NCI-H2107 treated with DMSO at 0.1 percent for 48 hours (cell line): ENCODE data around the gene C13orf46.

Experiments
- DNase-seq: peaks from one replicate; lab custom pipeline; 2025; ENCODE audit not compliant: unreplicated experiment; lab: John Stamatoyannopoulos, UW

C13orf46 gene

DNA sequence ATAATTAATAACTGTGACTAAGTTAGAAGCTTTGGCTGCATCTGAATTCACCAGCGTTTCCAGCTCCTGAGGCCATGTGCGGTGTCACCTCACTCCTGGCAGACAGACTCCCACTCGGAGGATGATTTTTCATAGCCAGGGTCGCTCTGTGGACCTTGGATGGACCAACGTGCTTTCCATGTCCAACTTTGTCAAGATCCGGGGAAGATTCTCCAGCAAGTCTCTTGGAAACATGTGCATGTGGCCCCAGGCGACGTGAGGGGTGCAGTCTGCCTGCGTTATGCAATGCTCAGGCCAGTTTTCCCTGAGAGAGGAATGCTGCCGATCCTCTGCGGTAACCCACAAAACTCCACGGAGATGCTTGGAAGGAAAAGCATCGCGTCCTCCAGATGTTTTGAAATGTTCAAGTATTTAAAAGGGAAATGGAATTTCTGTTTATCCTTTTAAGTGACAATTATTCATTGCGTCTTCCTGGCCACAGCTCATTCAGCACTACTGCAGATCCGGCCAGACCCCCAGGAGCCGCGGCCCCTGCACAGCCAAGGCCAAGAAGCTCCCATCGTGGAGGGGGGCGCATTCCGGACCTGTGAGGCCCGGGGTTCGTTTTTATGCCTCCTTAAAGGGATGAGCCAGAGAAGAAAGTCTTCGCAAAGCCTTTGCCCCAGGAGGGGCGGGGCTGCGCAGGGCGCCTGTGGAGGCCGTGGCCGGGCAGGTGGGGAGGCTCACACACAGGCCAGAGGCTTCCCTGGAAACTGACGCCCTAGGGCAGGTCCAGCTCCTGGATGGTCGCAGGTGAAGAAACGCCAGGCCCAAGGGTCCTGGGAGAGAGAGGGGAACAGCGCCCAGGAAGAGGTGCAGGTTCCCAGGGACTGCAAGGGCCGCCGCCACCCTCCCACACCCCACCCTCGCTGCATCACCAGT, 46.0 kb downstream of the C13orf46 start:
- DNase-seq, result no peak

DNA sequence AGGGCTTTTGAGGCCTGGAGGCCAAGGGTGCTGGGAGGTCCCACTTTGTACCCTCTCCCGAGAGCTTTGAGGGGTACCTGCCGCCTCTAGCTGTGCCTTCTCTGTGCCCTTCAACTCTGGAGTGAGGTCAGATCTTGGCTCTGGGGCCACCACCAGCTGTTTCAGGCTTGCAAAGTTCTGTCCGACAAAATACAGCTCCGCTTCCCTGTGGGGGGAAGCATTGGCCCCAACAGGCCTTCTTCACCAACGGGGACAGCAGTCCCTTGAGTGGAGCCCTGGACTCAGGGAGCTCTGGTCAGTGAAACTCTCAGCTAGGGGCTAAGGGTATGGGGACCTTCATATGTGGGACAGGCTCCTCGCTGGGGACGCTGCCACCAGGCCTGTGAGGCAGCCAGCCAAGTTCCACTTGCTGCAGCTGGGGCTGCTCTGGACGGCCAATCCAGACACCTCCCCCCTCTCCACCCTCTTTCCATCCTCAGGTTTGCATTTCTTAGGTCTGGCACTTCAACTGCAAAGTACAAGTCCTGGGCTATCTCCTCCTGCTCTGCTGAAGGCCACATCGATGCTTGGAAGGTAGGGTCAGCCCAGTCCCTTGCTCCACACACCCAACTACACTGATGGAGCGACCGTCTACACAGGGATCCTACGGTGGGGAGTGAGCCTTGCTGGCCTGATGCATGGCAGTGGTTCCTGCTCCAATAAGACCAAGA, 46.8 kb downstream of the C13orf46 start:
- no peak for DNase-seq

- no peak for DNase-seq
Measured at GRCh38 chr13:113926301-113926761, 47.5 kb downstream of the C13orf46 start.

- DNase-seq, result no peak
Measured at GRCh38 chr13:113924184-113924901, 49.5 kb downstream of the C13orf46 start.

GRCh38 chr13:113923376-113924063, 50.4 kb downstream of the C13orf46 start:
- DNase-seq, result no peak

GRCh38 chr13:113922412-113923118, 51.3 kb downstream of the C13orf46 start:
- no peak for DNase-seq

GRCh38 chr13:113921763-113922162, 52.1 kb downstream of the C13orf46 start:
- DNase-seq, result no peak

DNA sequence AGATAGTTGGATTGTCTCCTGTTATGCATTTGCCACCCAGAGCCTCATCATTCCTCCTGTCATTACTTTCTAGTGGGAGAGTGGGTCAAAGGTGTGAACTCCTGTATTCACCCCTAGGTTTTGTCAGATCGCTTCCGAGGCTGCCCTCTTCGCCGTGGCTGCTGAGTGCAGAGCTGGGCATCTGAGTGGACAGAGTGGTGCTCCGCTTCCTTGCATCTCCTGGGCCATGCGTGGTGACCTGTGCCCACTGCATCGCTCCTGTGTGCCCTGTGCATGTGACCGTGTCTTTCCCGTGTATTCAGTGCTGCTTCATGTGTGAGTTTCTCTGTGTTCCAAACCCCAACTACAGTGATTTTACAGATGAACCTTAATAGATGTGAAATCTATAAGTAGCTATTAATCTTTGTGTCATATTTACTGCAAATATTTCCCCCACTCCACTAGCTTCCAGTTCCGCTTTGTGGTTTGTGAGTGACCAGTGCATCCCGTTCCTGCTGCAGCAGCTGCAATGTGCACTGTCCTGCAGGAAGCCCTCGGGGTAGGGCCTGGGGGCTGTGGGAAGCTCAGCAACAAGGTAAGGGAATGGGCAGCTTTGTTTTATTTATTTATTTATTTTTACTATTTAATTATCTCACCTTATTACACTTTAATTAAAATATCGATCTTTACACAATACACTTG, 53.1 kb downstream of the C13orf46 start:
- DNase-seq, result no peak

DNA sequence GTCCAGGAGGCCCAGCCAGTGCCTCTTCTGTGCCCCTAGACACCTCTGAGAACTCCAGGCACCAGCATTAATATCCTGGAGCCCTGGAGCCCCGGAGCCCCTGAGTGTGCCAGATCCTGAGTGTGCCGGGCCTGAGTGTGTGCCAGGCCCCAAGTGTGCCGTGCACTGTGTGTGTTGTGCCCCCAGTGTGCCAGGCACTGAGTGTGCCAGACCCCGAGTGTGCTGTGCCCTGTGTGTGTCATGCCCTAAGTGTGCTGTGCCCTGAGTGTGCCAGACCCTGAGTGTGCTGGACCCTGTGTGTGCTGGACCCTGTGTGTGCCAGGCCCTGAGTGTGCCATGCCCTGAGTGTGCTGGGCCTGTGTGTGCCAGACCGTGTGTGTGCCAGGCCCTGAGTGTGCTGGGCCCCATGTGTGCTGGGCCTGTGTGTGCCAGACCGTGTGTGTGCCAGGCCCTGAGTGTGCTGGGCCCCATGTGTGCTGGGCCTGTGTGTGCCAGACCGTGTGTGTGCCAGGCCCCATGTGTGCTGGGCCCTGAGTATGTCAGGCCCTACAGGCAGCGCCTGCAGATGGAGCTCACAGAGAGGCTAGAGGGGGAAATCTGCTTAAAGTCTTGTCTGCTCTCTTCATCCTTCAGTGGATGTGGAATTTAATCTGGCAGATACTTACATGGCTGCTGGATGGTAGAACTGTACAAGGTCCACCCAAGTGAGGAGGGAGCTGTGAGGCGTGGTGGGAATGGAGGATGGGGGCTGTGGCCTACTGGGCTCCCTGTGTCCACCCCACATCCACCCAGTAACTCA, 53.9 kb downstream of the C13orf46 start:
- DNase-seq, result no peak

DNA sequence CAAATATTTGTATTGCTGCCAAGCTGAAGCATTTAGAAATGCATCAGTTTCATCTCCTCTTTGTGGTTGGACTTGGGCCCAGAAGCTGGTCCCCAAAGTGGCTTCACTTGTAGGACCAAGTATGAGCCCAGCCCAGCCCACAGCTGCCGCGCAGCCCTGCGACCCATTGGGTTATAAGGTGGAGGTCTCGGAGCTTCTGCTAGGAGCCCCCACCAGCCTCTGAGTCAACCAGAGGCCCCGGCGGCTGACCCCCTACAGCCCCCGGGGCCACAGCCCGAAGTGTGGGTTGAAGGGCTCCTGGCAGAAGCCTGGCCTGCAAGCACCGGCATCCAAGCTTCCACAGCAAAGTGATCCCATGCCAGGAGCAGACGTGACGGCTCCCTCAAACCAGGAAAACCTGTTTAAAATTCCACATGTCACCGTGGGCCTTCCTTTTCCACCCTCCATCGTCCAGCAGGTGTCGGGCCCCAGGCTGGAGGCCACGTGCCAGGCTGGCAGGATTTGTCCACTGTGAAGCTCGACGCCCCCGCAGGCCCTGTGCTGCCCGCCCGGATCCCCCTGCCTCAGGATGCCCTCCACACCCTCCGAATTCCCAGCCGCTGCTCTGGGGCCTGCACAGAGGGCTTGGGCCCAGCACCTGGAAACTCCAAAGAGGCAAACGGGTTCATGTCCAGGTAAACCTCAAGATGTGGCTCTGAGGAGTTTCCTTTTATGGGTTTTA, 54.7 kb downstream of the C13orf46 start:
- no peak for DNase-seq

DNA sequence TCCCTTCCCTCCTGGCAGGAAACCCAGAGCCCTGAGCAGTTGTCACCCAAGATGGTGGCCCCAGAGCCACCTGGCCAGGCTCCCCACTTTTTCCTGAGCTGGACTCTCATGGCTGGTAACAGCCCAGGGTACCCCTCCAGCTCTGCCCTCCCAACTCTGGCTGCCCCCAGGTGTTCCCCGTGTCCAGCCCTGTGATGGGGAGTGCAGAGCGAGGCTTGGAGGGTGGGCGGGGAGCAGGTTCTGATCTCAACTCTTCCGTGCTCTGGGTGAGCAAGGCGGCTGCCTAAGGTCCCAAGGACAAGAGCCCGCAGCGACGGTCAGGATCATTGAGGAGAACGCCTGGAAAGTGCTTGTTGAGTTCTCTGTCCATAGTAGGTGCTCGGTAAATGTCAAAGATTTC, 55.3 kb downstream of the C13orf46 start:
- no peak for DNase-seq

DNA sequence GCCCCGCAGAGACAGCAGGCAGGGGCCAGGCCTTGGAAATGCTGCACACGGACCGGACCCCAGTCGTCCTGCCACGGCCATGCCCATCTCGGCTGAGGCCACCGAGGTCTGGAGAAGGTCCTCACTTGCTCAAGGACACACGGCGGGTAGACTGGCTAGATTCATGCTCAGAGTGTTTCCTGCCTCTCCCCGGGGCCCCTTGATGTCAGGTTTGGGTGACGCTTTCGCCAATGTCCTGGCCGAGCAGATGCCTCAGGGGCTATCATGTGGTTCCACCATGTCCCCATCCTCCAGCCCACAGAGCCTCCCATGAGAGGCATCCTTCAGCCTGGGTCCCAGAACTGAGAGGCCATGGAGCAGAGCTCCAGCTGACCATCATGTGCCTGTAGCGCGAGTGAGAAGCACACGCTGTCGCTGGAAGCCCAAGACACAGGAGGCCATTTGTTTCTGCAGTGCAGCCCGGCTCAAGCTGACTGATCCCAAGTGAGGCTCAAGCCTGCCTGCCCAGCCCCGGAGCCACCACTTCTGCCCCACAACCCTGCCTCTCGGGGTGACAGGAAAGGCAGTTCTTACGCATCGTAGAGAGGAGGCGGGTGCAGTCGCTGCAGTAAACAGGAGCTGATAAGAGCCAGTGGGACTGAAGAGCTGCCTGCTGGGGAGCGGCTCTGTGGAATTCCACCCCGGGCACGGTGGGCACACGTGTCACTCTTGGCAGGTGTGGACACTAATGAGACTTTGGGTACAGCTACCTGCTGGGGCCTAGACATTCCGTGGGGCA, 56.1 kb downstream of the C13orf46 start:
- no peak for DNase-seq

- DNase-seq, result no peak
Measured at GRCh38 chr13:113917096-113917495, 56.8 kb downstream of the C13orf46 start.

DNA sequence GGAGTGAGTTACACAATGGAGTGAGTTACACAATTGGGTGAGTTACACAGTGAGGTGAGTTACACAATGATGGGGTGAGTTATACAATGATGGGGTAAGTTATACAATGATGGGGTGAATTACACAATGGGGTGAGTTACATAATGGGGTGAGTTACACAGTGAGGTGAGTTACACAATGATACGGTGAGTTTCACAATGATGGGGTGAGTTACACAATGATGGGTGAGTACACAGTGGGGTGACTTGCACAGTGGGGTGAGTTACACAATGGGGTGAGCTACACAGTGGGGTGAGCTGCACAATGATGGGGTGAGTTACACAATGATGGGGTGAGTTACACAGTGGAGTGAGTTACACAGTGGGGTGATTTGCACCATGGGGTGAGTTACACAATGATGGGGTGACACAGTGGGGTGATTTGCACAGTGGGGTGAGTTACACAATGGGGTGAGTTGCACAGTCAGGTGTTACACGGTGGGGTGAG, 57.5 kb downstream of the C13orf46 start:
- DNase-seq, result no peak

GRCh38 chr13:113915786-113916329, 58.0 kb downstream of the C13orf46 start:
- no peak for DNase-seq

DNA sequence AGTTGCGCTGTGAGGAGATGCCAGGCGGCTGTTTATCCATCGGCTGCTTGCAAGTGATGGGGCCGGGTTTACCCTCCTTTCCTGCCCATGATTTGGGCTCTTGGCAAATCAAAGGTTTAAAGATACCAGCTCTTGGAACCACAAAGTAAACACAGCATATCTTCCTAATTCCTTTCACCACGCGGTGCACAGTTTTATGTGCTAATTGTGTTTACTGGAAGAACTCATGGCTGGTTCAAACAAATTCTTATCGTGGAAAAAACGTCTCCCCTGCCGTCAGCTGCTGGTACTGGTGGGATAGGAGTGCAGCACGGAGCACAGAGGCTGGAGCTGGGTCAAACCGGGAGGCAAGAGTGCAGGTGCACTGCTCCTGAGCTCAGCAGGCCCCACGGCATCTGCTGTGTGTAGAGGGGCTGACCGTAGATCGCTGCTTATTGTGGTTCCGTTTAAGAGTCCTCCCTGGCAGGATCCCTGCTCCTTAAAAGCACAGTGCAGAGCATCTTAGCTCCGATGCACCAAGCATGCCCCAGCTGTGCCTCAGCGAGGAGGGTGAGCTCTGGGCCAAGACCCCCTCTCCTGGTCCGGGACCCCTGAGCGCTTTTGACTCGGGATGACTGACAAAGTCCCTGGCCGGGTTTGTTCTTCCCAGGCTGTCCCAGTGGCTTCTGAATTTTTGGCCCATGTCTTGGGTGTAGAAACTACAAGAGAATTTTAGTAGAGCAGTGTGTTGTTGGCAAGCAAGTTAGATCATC, 58.7 kb downstream of the C13orf46 start:
- no peak for DNase-seq
